Omental fat pad (tissue), 4 donors: ENCODE measurements around the gene TMEM100. TPM values are rescaled to one million over a fixed set of nuclear protein-coding genes. Genes with fewer than 3 reads are reported as not detected.
A peak's percentile ranks its signal among the peaks of the same experiment; 100 is the strongest.

Experiments
- ATAC-seq: fragments of 150-250 bp; one replicate; pipeline ENCODE4 v1.9.1; 2016; ENCODE audit warnings: mild to moderate bottlenecking, moderate library complexity; ENCODE audit not compliant: low FRiP score
- DNase-seq: peaks from one replicate; pipeline ENCODE4 v3.0.0-alpha.2; 2019; ENCODE audit warnings: low spot score
- total RNA-seq, 4 donors: library from RNA; depleted of rRNA; stranded (reverse); fragments of >200 nt; gene quantifications; one replicate each; pipeline ENCODE4 v1.1.0, GENCODE V29; 2016
- TF ChIP-seq, protein P1 (sequence below), 3 donors: fragments of 450-650 bp; IDR thresholded peaks; one replicate each; pipeline ENCODE4 v1.5.1; 2016 to 2017; ENCODE audit warnings: antibody characterized with exemption in 3 of 3, mild to moderate bottlenecking in 3 of 3, moderate library complexity in 2 of 3

Gene TMEM100
- total RNA-seq, 4 donors from 2014 or later, result 15.1 to 127 (median 43.6) TPM

DNA sequence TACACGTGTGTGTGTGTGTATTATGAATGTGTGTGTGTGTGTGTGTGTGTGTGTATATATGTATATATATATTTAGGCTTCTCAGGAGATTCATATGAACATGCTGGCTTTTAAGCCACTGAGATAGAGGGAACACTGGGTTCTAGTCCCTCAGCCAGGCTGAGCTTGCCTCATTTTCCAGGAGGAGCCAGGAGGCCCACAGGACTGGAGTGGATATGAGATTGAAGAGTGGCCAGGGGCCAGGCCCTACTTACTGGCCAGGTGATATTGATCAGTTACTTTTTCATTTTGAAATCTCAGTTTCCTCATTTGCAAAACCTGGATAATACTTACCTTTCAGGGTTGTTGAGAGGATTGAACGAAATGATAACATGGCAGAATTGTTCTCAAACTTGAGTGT lies 34.0 kb upstream of the TMEM100 start:
- TF ChIP-seq, protein P1, sequence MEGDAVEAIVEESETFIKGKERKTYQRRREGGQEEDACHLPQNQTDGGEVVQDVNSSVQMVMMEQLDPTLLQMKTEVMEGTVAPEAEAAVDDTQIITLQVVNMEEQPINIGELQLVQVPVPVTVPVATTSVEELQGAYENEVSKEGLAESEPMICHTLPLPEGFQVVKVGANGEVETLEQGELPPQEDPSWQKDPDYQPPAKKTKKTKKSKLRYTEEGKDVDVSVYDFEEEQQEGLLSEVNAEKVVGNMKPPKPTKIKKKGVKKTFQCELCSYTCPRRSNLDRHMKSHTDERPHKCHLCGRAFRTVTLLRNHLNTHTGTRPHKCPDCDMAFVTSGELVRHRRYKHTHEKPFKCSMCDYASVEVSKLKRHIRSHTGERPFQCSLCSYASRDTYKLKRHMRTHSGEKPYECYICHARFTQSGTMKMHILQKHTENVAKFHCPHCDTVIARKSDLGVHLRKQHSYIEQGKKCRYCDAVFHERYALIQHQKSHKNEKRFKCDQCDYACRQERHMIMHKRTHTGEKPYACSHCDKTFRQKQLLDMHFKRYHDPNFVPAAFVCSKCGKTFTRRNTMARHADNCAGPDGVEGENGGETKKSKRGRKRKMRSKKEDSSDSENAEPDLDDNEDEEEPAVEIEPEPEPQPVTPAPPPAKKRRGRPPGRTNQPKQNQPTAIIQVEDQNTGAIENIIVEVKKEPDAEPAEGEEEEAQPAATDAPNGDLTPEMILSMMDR (IDR thresholded peaks at IDR 0.05), result no peak
- ATAC-seq (no peak), DNase-seq (no peak)

DNA sequence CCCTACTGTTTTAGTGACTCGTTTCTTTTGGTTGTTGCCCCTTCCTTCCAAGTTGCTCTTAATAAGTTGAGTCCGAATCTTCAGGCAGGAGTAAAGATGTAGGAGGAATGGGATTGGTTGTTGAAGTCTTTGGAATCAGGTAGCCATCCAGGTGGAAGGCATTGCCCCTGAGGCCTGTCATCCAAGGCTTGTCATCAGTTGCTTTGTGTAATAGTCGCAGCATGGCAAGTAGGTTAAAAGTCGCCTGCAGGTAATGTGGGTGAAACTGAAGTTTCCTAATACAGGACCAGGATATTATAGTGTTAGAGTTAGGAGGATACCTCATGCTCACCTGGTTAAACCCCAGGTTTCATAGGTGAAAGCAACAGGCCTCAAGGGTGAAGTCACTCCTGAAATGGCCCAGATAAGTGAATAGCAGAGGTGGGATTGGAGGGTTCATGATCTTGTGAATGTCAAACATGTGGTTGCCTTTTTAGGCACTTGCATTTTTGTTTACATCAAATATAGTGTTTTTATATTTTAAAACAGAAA lies 29.1 kb upstream of the TMEM100 start:
- DNase-seq (no peak), ATAC-seq (no peak)
- TF ChIP-seq, protein P1 (IDR thresholded peaks at IDR 0.05), result no peak

DNA sequence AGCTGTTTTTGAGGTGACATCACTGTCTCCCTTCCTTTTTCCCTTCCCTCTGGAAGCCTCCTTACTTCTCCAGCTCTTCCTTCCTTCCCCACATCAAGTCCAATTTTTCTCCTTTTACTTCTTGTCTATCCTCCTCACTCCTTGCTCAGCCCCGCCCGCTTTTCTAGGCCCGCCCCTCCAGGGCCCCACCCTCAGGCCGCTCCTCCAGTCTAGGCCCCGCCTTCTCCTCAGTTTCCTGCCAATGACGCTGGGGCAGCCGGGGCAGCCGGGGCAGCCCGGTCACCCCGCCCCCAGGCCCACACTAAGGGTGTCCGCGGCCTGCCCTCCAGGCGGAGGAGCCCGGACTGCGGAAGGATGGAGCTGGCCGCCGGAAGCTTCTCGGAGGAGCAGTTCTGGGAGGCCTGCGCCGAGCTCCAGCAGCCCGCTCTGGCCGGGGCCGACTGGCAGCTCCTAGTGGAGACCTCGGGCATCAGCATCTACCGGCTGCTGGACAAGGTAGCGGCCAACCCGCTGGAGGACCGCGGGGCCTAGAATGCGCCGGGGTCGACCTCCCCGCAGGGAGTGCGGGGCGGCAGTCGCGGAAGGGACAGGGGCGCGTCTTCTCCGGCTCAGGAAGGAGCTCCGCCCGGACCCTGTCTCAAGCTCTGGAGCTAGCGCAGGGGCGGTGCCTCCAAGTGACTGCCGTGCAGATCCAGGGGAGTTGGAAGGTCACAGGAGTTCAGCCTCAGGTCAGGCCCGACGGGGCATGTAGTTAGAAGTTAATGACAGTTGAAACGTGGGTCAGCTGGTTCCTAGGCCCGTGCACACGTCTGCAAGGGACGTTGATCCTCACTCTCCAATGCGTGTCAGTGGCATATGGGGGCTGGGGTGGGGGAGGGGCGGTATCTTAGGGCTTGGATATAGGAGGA lies 28.3 kb upstream of the TMEM100 start, which contains the start of gene PCTP:
TSS of gene PCTP (plus strand) at position 302 of the 908 bp plus-strand sequence. CDS start at position 355, 53 bp downstream.
- TF ChIP-seq, protein P1 (IDR thresholded peaks at IDR 0.05), result no peak
- ATAC-seq (peak; percentile 100), DNase-seq (peak; percentile 83)

DNA sequence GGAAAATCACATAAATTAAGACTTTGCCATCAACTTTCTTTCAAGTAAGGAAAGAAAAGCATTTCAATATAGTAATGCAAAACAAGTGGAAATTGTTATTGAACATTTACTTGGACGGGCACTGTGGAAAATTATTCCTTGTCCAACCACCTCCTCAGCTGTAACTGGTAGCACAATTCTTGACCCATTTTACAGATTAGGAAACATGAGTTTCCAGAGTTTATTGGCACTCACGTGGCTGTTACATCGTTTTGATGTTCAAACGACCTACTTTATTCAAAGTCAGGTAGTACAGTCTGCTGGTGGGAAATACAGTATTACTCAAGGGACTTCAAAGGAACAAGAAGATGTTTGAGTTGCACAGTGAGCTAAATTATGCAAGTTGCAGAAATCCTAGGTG lies 27.3 kb upstream of the TMEM100 start:
- ATAC-seq, result no peak
- TF ChIP-seq, protein P1 (IDR thresholded peaks at IDR 0.05), result no peak
- no peak for DNase-seq

DNA sequence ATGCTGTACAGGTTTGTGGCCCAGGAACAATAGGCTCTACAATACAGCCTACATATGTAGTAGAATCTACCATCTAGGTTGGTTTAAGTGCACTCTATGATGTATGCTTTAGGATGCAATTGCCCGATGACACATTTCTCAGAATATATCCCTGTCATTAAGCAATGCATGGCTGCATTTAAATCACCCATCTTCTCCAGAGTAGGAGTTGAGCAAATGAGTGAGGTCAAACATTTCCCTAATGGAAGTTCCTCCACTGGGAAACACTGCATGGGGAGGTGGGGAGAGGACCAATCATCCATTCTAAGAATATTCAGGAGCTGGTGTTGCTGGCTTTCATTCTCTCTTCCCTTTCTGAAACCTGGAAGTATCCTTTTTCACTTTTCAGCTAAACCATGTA lies 26.2 kb upstream of the TMEM100 start:
- ATAC-seq, result no peak

DNA sequence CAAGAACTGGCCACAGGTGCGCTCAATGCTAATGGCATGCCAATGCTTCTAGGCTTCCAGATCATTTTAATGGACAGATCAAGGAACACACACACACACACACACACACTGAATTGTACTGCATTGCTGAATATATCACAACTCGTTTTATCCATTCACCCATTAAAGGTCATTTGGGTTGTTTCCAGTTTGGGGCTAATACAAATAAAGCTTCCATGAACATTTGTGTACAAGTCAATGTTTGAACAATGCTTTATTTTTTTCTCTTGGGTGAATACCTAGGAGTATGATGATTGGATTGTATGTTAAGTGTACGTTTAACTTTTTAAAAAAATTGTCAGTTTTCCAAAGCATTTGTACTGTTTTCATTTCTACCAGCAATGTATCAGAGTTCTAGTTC lies 24.5 kb upstream of the TMEM100 start:
- no peak for ATAC-seq

More for the DNA sequence above, 26.2 kb upstream of the TMEM100 start:
- TF ChIP-seq, protein P1 (IDR thresholded peaks at IDR 0.05), result no peak
- no peak for DNase-seq

More for the DNA sequence above, 24.5 kb upstream of the TMEM100 start:
- TF ChIP-seq, protein P1 (IDR thresholded peaks at IDR 0.05), result no peak
- no peak for DNase-seq
